ENCODE measurements around the gene PSTPIP2.

PSTPIP2 gene

GRCh38 chr18:46068763-46069162 lies 3.3 kb downstream of the PSTPIP2 start:
- Histone ChIP-seq H3K4me3 (ENCODE audit: low read depth, low read length) (no peak overlapping the region), H3K27ac (no peak overlapping the region), H3K36me3 (replicated peaks) (no peaks in the 10 kb centered on the region), H3K27me3 (replicated peaks) (no peaks in the 10 kb centered on the region)
- TF ChIP-seq CTCF (IDR thresholded peaks at IDR 0.05; ENCODE audit: low read depth, low read length, missing control alignments), result no peak
- in situ Hi-C loops (cut with HindIII; ENCODE audit: low pct_ligation_motif_present, low sequenced_read_pairs), result no loop called here
- DNase-seq, result no peak

- Histone ChIP-seq H3K36me3 (replicated peaks) (no peaks in the 10 kb centered on the region), H3K27ac (no peak overlapping the region), H3K27me3 (replicated peaks) (no peaks in the 10 kb centered on the region), H3K4me3 (ENCODE audit: low read depth, low read length) (no peak overlapping the region)
- in situ Hi-C loops (cut with HindIII; ENCODE audit: low pct_ligation_motif_present, low sequenced_read_pairs), result no loop called here
- TF ChIP-seq CTCF (IDR thresholded peaks at IDR 0.05; ENCODE audit: low read depth, low read length, missing control alignments), result no peak
- no peak for DNase-seq
These were observed 4.5 kb downstream of the PSTPIP2 start for GRCh38 chr18:46067438-46068007.

- H3K27ac ChIP-seq, result no peak overlapping the region
- TF ChIP-seq CTCF (IDR thresholded peaks at IDR 0.05; ENCODE audit: low read depth, low read length, missing control alignments), result no peak
- DNase-seq, result no peak
- H3K4me3 ChIP-seq (ENCODE audit: low read depth, low read length), result no peak overlapping the region
- no peaks in the 10 kb centered on the region for H3K36me3 ChIP-seq (replicated peaks)
- in situ Hi-C loops (cut with HindIII; ENCODE audit: low pct_ligation_motif_present, low sequenced_read_pairs), result no loop called here
- H3K27me3 ChIP-seq (replicated peaks), result no peaks in the 10 kb centered on the region
These were observed 9.3 kb downstream of the PSTPIP2 start for GRCh38 chr18:46062781-46063180.

- no peak for TF ChIP-seq CTCF (IDR thresholded peaks at IDR 0.05; ENCODE audit: low read depth, low read length, missing control alignments)
- no peak overlapping the region for H3K4me3 ChIP-seq (ENCODE audit: low read depth, low read length)
- in situ Hi-C loops (cut with HindIII; ENCODE audit: low pct_ligation_motif_present, low sequenced_read_pairs), result no loop called here
- H3K27ac ChIP-seq, result no peak overlapping the region
- no peaks in the 10 kb centered on the region for H3K36me3 ChIP-seq (replicated peaks)
- no peak for DNase-seq
- H3K27me3 ChIP-seq (replicated peaks), result no peaks in the 10 kb centered on the region
These were observed 10.3 kb downstream of the PSTPIP2 start for GRCh38 chr18:46061796-46062195.

GRCh38 chr18:46061387-46061786 lies 10.7 kb downstream of the PSTPIP2 start:
- no peak for TF ChIP-seq CTCF (IDR thresholded peaks at IDR 0.05; ENCODE audit: low read depth, low read length, missing control alignments)
- no peaks in the 10 kb centered on the region for H3K36me3 ChIP-seq (replicated peaks)
- H3K4me3 ChIP-seq (ENCODE audit: low read depth, low read length), result no peak overlapping the region
- in situ Hi-C loops (cut with HindIII; ENCODE audit: low pct_ligation_motif_present, low sequenced_read_pairs), result no loop called here
- DNase-seq, result no peak
- H3K27ac ChIP-seq, result no peak overlapping the region
- H3K27me3 ChIP-seq (replicated peaks), result no peaks in the 10 kb centered on the region

GRCh38 chr18:46060359-46060841 lies 11.7 kb downstream of the PSTPIP2 start:
- Histone ChIP-seq H3K4me3 (ENCODE audit: low read depth, low read length) (no peak overlapping the region), H3K36me3 (replicated peaks) (no peaks in the 10 kb centered on the region), H3K27me3 (replicated peaks) (no peaks in the 10 kb centered on the region), H3K27ac (no peak overlapping the region)
- in situ Hi-C loops (cut with HindIII; ENCODE audit: low pct_ligation_motif_present, low sequenced_read_pairs), result no loop called here
- no peak for TF ChIP-seq CTCF (IDR thresholded peaks at IDR 0.05; ENCODE audit: low read depth, low read length, missing control alignments)
- no peak for DNase-seq

Measured in brain microvascular endothelial cell (primary cell).